ENCODE data around the gene ERICH6B.

The ERICH6B gene

GRCh38 chr13:45542391-45542790 lies 73.1 kb downstream of the ERICH6B start:
- no peak for DNase-seq (ENCODE audit: low read depth)

- no peak for DNase-seq (ENCODE audit: low read depth)
Observed at GRCh38 chr13:45541806-45542205, 73.7 kb downstream of the ERICH6B start.

DNA sequence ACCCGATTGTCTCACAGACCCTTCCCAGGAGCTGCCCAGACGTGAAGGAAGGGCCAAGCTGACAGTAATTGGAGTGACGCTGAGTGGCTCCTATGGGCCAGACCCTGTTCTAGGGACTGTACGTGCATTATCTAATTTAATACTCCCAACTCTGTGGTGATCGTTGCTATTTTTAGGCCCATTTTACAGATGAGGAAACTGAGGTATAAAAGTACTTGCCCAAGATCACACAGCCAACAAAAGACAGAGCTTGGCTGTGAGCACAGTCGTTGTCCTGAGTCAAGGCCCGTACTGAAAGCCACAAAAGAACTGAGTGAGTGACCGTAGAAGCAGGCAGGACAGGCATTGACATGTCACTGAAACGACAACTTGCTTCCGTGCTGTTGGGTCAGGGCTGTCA lies 74.7 kb downstream of the ERICH6B start:
- DNase-seq (ENCODE audit: low read depth) = no peak

GRCh38 chr13:45540195-45540594 lies 75.3 kb downstream of the ERICH6B start:
- DNase-seq (ENCODE audit: low read depth) = no peak

GRCh38 chr13:45538382-45538781 lies 77.2 kb downstream of the ERICH6B start:
- DNase-seq (ENCODE audit: low read depth) = no peak

- DNase-seq (ENCODE audit: low read depth) = peak; percentile 10
Observed at GRCh38 chr13:45537516-45537915, 78.0 kb downstream of the ERICH6B start.

DNA sequence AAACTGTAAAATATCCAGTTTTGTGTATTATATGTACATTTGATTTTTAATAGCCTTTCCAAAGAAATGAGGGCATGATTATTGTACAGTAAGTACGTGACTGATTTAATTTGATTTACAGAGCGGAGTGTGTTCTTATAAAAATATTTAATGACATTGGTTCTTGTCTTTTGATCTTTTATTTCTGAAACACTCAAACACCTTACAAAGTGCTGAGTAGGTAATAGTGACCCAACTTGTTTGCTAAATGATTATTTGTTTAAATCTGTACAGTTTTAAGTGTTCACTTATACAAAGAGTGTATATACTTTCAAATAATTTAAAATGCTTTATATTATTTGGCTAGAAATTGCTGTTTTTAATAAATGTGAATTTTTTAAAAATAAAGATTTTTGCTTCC lies 79.3 kb downstream of the ERICH6B start:
- DNase-seq (ENCODE audit: low read depth) = no peak

GRCh38 chr13:45534604-45535003 lies 80.9 kb downstream of the ERICH6B start:
- DNase-seq (ENCODE audit: low read depth) = no peak

DNA sequence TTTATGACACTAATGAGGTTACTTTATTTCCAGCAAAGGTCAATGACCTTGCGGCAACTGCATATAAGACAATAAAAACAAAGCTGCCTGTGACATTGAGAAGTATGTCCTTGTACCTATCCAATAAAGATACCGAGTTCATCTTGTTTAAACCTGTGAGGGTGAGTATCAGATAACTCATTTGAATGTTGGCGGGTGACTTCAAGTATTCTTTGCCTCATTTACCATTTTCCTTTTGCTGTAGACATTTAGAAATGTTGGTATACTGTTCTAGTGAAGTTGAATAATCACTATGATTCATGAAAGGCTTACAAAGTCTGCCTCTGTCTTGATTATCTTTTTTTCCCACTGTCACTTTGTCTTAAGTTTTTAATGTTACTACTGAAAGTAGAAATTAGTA lies 85.8 kb downstream of the ERICH6B start:
- DNase-seq (ENCODE audit: low read depth) = no peak

DNA sequence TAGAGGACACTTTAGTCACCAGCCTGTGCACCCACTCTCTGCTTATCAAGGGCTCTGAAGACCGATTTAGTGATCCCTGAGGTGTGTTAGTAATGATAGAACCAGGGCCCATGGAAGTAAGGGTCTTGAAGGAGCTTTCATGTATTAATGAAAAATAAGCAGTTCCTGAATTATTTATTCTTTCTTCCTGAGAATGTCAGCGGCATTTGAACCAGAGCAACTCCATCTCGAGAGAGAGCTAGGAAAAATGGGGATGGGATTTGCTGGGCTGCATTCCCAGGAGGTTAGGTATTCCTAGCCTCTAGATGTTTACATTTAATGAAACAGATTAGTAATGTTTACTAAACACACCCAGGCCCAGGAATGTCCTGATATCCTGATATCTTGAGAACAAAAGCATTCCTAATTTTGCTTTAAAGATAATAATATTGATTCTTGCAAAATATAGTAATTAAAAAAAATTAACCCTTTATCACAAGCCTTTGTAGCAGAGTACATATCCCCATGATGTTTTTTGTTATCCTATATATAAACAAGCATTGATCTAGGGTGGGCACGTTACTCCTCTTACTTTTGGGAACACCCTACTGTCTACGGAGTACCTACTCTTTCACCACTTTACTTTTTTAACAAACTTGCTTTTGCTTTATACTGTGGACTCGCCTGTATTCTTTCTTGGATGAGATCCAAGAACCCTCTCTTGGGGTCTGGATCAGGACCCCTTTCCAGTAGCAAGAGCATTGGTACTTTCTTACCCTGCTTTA lies 87.7 kb downstream of the ERICH6B start:
- no peak for DNase-seq (ENCODE audit: low read depth)

- DNase-seq (ENCODE audit: low read depth) = peak; percentile 63
Observed at GRCh38 chr13:45522571-45522970, 93.0 kb downstream of the ERICH6B start.

DNA sequence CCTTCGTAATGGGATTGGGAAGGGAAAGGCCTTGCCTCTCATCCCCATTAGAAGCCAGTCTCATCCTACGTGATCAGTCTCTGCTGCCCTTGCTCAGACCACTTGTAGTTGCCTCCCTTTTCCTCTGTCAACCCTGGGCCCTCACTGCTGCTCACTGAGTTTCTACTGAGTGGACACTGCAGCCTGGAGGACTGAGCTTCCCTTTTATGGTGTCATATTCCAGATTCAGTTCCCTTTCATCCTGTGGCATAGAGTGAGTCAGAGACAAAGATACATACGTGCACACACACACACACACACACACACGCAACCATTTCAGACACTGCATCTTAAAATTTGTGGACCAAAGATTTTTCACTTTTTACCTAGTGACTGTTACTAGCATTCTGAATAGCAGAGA lies 94.2 kb downstream of the ERICH6B start:
- DNase-seq (ENCODE audit: low read depth) = peak; percentile 66

- DNase-seq (ENCODE audit: low read depth) = no peak
Observed at GRCh38 chr13:45519493-45519892, 96.0 kb downstream of the ERICH6B start.

GRCh38 chr13:45518525-45519245 lies 96.9 kb downstream of the ERICH6B start:
- DNase-seq (ENCODE audit: low read depth) = no peak

GRCh38 chr13:45516757-45517156 lies 98.8 kb downstream of the ERICH6B start:
- no peak for DNase-seq (ENCODE audit: low read depth)

DNA sequence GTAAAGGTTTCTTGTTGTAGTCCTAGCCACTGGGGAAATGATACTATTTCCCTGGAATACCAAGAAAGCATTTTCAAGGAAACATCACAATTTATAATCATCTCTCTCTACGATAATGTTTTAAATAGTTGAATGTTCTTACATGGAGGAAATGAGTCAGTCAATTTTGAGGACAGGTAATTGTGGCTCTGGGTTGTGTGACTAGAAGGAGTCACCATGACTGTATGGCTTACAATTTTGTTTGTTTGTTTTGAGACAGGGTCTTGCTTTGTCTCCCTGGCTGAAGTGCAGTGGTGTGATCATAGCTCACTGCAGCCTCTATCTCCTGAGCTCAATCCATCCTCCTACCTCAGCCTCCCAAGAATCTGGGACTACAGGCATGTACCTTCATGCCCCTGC lies 103.4 kb downstream of the ERICH6B start:
- no peak for DNase-seq (ENCODE audit: low read depth)

GRCh38 chr13:45511310-45512097 lies 104.0 kb downstream of the ERICH6B start:
- DNase-seq (ENCODE audit: low read depth) = peak; percentile 64

- no peak for DNase-seq (ENCODE audit: low read depth)
Observed at GRCh38 chr13:45510672-45511071, 104.9 kb downstream of the ERICH6B start.

- no peak for DNase-seq (ENCODE audit: low read depth)
Observed at GRCh38 chr13:45508776-45509175, 106.8 kb downstream of the ERICH6B start.

DNA sequence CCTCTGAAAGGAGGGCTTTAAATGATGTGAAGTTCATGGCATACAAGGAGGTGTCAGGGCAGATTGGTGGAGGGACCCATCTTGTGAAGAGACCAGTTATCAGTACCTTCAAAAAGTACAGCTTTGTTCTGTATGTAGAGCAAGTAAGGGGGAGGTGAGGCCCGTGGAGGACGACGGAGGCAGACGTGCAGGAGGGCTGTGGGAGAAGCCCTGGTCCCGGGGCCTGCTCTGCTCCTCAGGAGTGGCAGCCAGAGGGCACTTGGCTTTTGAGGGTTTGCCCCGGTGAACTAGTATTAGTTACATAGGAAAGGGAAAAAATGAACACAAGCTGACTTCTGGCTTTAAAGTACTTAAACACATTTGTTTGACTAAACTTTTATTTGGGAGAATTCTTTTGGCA lies 108.7 kb downstream of the ERICH6B start:
- DNase-seq (ENCODE audit: low read depth) = no peak

- DNase-seq (ENCODE audit: low read depth) = no peak
Observed at GRCh38 chr13:45503658-45504057, 111.9 kb downstream of the ERICH6B start.

- no peak for DNase-seq (ENCODE audit: low read depth)
Observed at GRCh38 chr13:45501175-45501526, 114.4 kb downstream of the ERICH6B start.
